ENCODE measurements around the gene KIF21A. TPM values are rescaled to one million over a fixed set of nuclear protein-coding genes. Genes with fewer than 3 reads are reported as not detected.

Gene KIF21A
- total RNA-seq, 1 experiment from 2014 or later = 3.3 TPM

DNA sequence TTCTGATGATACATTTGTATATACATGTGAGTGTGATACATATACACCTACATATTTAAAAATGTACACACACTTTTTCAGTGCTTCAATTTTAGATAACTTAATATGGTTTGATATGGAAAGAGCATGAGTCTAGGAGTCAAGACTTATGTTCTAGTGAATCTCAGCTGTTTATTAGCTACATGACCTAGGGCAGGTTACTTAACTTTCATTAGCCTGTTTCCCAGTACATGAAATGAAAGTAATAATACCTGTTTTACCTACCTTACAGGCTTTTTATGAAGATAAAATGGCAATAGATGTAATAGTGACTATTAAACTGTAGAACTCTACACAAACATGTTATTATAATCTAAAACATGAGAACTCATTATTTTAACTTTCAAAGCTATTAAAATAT is 39.5 kb downstream of the KIF21A start:
- Histone ChIP-seq H3K27me3 (replicated peaks; ENCODE audit: insufficient read depth, low read depth, low read length, poor library complexity) (no peaks in the 10 kb centered on the region), H3K27ac (ENCODE audit: low read depth, low read length, poor library complexity, severe bottlenecking) (no peak overlapping the region), H3K4me3 (ENCODE audit: low read depth, low read length, poor library complexity, severe bottlenecking) (no peak overlapping the region), H3K4me1 (ENCODE audit: insufficient read depth, low read length, poor library complexity, severe bottlenecking) (no peaks in the 10 kb centered on the region), H3K36me3 (ENCODE audit: insufficient read depth, low read length, poor library complexity, severe bottlenecking) (no peaks in the 10 kb centered on the region), H3K9me3 (ENCODE audit: low read depth, low read length, poor library complexity, severe bottlenecking) (no peaks in the 10 kb centered on the region)
- TF ChIP-seq, protein P1, sequence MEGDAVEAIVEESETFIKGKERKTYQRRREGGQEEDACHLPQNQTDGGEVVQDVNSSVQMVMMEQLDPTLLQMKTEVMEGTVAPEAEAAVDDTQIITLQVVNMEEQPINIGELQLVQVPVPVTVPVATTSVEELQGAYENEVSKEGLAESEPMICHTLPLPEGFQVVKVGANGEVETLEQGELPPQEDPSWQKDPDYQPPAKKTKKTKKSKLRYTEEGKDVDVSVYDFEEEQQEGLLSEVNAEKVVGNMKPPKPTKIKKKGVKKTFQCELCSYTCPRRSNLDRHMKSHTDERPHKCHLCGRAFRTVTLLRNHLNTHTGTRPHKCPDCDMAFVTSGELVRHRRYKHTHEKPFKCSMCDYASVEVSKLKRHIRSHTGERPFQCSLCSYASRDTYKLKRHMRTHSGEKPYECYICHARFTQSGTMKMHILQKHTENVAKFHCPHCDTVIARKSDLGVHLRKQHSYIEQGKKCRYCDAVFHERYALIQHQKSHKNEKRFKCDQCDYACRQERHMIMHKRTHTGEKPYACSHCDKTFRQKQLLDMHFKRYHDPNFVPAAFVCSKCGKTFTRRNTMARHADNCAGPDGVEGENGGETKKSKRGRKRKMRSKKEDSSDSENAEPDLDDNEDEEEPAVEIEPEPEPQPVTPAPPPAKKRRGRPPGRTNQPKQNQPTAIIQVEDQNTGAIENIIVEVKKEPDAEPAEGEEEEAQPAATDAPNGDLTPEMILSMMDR (conservative IDR thresholded peaks at IDR 0.05; ENCODE audit: low read depth, low read length) = no peak
- TF ChIP-seq EZH2 (IDR thresholded peaks at IDR 0.05; ENCODE audit: borderline replicate concordance, low read depth, low read length, poor library complexity, severe bottlenecking) = no peak
- ChIA-PET POLR2A (ENCODE audit: low non-redundant PET) (no interaction called here), CTCF (no interaction called here)
- no peak for DNase-seq (ENCODE audit: low spot score)
- no TSS peak for BruUV-seq (replicated peaks)
- intact Hi-C loops (cut with micrococcal nuclease; ENCODE audit: unreplicated experiment) = no loop called here

GRCh38 chr12:39402922-39403321 is 40.0 kb downstream of the KIF21A start:
- H3K4me1 ChIP-seq (ENCODE audit: insufficient read depth, low read length, poor library complexity, severe bottlenecking) = no peaks in the 10 kb centered on the region
- no peak overlapping the region for H3K4me3 ChIP-seq (ENCODE audit: low read depth, low read length, poor library complexity, severe bottlenecking)
- H3K27ac ChIP-seq (ENCODE audit: low read depth, low read length, poor library complexity, severe bottlenecking) = no peak overlapping the region
- BruUV-seq (replicated peaks) = no TSS peak
- ChIA-PET CTCF (no interaction called here), POLR2A (ENCODE audit: low non-redundant PET) (no interaction called here)
- no peaks in the 10 kb centered on the region for H3K9me3 ChIP-seq (ENCODE audit: low read depth, low read length, poor library complexity, severe bottlenecking)
- H3K27me3 ChIP-seq (replicated peaks; ENCODE audit: insufficient read depth, low read depth, low read length, poor library complexity) = no peaks in the 10 kb centered on the region
- DNase-seq (ENCODE audit: low spot score) = no peak
- intact Hi-C loops (cut with micrococcal nuclease; ENCODE audit: unreplicated experiment) = no loop called here
- no peaks in the 10 kb centered on the region for H3K36me3 ChIP-seq (ENCODE audit: insufficient read depth, low read length, poor library complexity, severe bottlenecking)
- TF ChIP-seq, protein P1 (conservative IDR thresholded peaks at IDR 0.05; ENCODE audit: low read depth, low read length) = no peak
- TF ChIP-seq EZH2 (IDR thresholded peaks at IDR 0.05; ENCODE audit: borderline replicate concordance, low read depth, low read length, poor library complexity, severe bottlenecking) = no peak

DNA sequence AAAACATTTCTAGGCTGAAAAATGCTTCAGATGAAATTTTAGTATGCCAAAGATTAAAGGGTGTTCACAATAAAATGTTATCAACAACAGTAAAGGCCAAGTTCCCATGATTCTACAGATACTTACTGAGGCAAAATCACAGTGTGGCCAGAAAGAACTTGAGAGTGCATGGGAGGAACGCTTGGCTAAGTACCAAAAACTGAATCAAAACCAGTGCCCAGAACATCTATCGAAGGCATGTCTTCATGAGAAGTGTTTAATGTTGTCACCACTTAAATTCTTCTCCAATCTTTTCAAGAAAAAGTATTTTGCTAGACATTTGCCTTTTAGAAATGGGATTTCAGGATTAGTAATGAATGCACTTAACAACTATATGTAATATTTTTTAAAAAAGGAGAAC is 41.5 kb downstream of the KIF21A start:
- no TSS peak for BruUV-seq (replicated peaks)
- no peaks in the 10 kb centered on the region for H3K4me1 ChIP-seq (ENCODE audit: insufficient read depth, low read length, poor library complexity, severe bottlenecking)
- no peak overlapping the region for H3K4me3 ChIP-seq (ENCODE audit: low read depth, low read length, poor library complexity, severe bottlenecking)
- ChIA-PET POLR2A (ENCODE audit: low non-redundant PET) (no interaction called here), CTCF (no interaction called here)
- intact Hi-C loops (cut with micrococcal nuclease; ENCODE audit: unreplicated experiment) = no loop called here
- no peak overlapping the region for H3K27ac ChIP-seq (ENCODE audit: low read depth, low read length, poor library complexity, severe bottlenecking)
- no peaks in the 10 kb centered on the region for H3K9me3 ChIP-seq (ENCODE audit: low read depth, low read length, poor library complexity, severe bottlenecking)
- TF ChIP-seq, protein P1 (conservative IDR thresholded peaks at IDR 0.05; ENCODE audit: low read depth, low read length) = no peak
- TF ChIP-seq EZH2 (IDR thresholded peaks at IDR 0.05; ENCODE audit: borderline replicate concordance, low read depth, low read length, poor library complexity, severe bottlenecking) = no peak
- no peaks in the 10 kb centered on the region for H3K36me3 ChIP-seq (ENCODE audit: insufficient read depth, low read length, poor library complexity, severe bottlenecking)
- DNase-seq (ENCODE audit: low spot score) = no peak
- no peaks in the 10 kb centered on the region for H3K27me3 ChIP-seq (replicated peaks; ENCODE audit: insufficient read depth, low read depth, low read length, poor library complexity)
